Tongue (tissue), 2 donors: ENCODE results near the gene FER. TPM values are rescaled to one million over a fixed set of nuclear protein-coding genes. Genes with fewer than 3 reads are reported as not detected.
"Not testable (repeated sequence)": the region's sequence is repeated elsewhere in the genome, so short reads cannot be mapped to it uniquely, and the experiment has no call there.

Source experiments
- DNase-seq: peaks from one replicate; pipeline ENCODE4 v3.0.0-alpha.2; 2015
- total RNA-seq: library from RNA; depleted of rRNA; stranded (reverse); fragments of >200 nt; gene quantifications from one replicate; pipeline ENCODE4 v1.2.3, GENCODE V29; 2014

The FER gene
- total RNA-seq, 1 donor from 2014 or later: 42.6 TPM

- peak; percentile 43 for DNase-seq
Measured at GRCh38 chr5:109125755-109126429, 378.2 kb downstream of the FER start.

- no peak for DNase-seq
Measured at GRCh38 chr5:109126481-109126880, 378.8 kb downstream of the FER start.

- DNase-seq: no peak
Measured at GRCh38 chr5:109136906-109137305, 389.2 kb downstream of the FER start.

- DNase-seq: peak; percentile 10
Measured at GRCh38 chr5:109141222-109142200, 393.8 kb downstream of the FER start.

GRCh38 chr5:109143031-109143430 is 395.3 kb downstream of the FER start:
- DNase-seq: no peak

- no peak for DNase-seq
Measured at GRCh38 chr5:109145139-109145538, 397.4 kb downstream of the FER start.

- no peak for DNase-seq
Measured at GRCh38 chr5:109146591-109146990, 398.9 kb downstream of the FER start.

- DNase-seq: no peak
Measured at GRCh38 chr5:109152565-109152964, 404.9 kb downstream of the FER start.

- no peak for DNase-seq
Measured at GRCh38 chr5:109155625-109156024, 407.9 kb downstream of the FER start.

GRCh38 chr5:109156885-109157284 is 409.2 kb downstream of the FER start:
- DNase-seq: no peak

GRCh38 chr5:109160468-109160867 is 412.8 kb downstream of the FER start:
- DNase-seq: no peak

GRCh38 chr5:109161914-109162683 is 414.4 kb downstream of the FER start:
- DNase-seq: no peak

GRCh38 chr5:109163336-109163735 is 415.6 kb downstream of the FER start:
- DNase-seq: no peak

- no peak for DNase-seq
Measured at GRCh38 chr5:109164001-109164400, 416.3 kb downstream of the FER start.

- no peak for DNase-seq
Measured at GRCh38 chr5:109167586-109167985, 419.9 kb downstream of the FER start.

GRCh38 chr5:109168151-109168550 is 420.5 kb downstream of the FER start:
- DNase-seq: no peak

- DNase-seq: no peak
Measured at GRCh38 chr5:109170629-109171350, 423.1 kb downstream of the FER start.

GRCh38 chr5:109171437-109172073 is 423.9 kb downstream of the FER start:
- not testable (repeated sequence) for DNase-seq

- peak; percentile 45 for DNase-seq
Measured at GRCh38 chr5:109173036-109173794, 425.5 kb downstream of the FER start.

GRCh38 chr5:109177227-109177626 is 429.5 kb downstream of the FER start:
- no peak for DNase-seq

GRCh38 chr5:109177782-109178181 is 430.1 kb downstream of the FER start:
- DNase-seq: no peak
